GM12874 (cell line): ENCODE results near the gene UBASH3B.

Source experiments
- TF ChIP-seq, protein P1 (sequence below): IDR thresholded peaks from 2 replicates; pipeline ENCODE4 v1.5.1; 2011; ENCODE audit warnings: low read depth, mild to moderate bottlenecking, control low read depth, low read length, moderate library complexity; ENCODE audit not compliant: insufficient read depth

UBASH3B gene

DNA sequence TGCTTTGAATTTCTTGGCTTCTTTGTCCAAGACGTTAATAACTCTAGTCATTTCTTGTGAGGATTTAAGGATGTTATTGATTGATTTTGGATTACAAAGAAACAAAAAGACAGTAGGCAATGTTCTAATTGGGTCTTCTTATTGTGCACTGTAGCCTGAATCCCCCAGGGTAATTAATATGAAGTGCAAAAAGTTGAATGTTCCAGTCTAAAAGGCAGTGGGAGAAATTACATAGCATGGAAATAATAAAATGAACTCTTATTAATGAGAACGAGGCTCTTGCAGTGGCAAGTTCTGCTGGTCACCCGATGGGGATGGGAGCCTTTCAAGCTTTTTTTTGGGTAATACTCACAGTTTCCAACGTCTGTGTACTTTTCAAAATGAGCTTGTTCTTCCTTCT, 45.6 kb downstream of the UBASH3B start:
- TF ChIP-seq, protein P1, sequence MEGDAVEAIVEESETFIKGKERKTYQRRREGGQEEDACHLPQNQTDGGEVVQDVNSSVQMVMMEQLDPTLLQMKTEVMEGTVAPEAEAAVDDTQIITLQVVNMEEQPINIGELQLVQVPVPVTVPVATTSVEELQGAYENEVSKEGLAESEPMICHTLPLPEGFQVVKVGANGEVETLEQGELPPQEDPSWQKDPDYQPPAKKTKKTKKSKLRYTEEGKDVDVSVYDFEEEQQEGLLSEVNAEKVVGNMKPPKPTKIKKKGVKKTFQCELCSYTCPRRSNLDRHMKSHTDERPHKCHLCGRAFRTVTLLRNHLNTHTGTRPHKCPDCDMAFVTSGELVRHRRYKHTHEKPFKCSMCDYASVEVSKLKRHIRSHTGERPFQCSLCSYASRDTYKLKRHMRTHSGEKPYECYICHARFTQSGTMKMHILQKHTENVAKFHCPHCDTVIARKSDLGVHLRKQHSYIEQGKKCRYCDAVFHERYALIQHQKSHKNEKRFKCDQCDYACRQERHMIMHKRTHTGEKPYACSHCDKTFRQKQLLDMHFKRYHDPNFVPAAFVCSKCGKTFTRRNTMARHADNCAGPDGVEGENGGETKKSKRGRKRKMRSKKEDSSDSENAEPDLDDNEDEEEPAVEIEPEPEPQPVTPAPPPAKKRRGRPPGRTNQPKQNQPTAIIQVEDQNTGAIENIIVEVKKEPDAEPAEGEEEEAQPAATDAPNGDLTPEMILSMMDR, result no peak

- TF ChIP-seq, protein P1, result no peak
Measured at GRCh38 chr11:122703541-122704272, 48.2 kb downstream of the UBASH3B start.

GRCh38 chr11:122705396-122705795, 49.9 kb downstream of the UBASH3B start:
- TF ChIP-seq, protein P1, result no peak

GRCh38 chr11:122706291-122707088, 51.0 kb downstream of the UBASH3B start:
- TF ChIP-seq, protein P1, result no peak

DNA sequence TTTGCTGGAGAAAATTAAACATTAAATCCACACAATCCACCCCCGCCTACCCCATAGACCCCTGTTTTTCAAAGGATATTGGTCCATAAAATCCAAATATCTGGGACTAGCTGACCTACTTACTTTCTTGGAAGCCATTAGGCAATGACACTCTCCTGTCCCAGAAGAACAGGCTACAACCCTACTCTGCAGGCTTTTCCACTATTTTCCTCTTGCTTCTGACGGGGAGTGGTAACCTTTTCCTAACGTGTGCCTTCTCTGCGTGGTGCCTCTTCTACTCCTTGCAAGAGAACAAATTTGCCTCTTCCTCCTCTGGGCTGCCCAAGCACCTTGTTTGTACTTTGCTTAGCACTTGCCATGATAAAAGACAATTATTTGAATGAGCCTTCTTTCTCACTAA, 51.6 kb downstream of the UBASH3B start:
- TF ChIP-seq, protein P1, result no peak

GRCh38 chr11:122707901-122708300, 52.4 kb downstream of the UBASH3B start:
- TF ChIP-seq, protein P1, result no peak

- TF ChIP-seq, protein P1, result no peak
Measured at GRCh38 chr11:122709039-122709760, 53.7 kb downstream of the UBASH3B start.
